ENCODE results near the gene SYS1.

Gene SYS1

DNA sequence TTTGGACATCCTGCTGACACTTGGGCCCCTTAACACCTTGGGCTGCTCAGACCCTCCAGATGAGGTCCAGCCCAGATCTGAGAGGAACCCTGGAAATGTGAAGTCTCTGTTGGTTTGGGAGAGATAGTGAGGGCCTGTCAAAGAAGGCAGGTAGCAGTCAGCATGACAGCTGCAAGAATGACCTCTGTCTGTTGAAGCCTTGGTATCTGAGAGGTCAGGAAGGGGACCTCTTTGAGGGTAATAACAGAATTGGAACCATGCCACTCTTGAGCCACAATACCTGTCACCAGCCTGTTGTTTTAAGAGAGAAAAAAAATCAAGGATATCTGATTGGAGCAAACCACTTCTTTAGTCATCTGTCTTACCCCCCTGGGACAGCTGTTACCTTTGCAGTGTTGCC lies 4.2 kb downstream of the SYS1 start:
- H3K27ac ChIP-seq (replicated peaks) = no peak overlapping the region

DNA sequence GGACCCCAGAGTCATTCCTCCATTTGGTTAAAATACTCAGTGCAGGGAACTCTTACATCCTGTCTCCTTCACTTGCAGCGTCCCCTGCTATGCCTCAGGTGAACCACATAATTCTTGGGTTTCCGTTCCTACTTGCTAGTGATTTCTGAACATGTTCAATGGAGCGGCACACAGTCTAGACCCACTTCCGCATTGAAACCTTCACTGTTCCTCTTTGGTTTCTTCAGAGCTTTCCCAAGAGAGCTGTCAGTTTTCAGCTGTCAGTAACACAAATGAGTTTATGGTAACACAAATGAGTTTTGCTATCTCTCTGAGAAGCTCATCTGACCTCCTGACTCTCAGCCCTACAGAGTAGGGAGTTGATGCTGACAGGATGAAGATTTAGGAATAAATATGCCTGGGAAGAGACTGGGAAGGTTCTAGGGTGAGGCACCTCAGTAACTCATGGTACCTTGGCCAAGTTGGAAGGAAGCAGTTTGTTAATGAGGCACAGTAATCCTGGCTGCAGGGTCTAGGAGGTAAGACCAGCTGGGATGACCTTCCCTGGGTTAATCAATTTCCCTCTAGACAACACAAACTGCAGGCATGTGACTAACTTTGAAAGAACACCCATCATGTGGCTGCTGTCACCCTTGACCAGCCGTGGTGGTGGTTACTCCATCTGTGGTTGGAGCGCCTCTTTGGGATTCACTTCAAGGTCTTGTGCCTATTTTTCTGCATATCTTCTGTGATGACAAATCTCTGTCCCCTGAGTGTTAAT lies 5.4 kb downstream of the SYS1 start:
- H3K4me3 ChIP-seq (replicated peaks; ENCODE audit: insufficient read depth, low read length) = no peak overlapping the region
- TF ChIP-seq, protein P1, sequence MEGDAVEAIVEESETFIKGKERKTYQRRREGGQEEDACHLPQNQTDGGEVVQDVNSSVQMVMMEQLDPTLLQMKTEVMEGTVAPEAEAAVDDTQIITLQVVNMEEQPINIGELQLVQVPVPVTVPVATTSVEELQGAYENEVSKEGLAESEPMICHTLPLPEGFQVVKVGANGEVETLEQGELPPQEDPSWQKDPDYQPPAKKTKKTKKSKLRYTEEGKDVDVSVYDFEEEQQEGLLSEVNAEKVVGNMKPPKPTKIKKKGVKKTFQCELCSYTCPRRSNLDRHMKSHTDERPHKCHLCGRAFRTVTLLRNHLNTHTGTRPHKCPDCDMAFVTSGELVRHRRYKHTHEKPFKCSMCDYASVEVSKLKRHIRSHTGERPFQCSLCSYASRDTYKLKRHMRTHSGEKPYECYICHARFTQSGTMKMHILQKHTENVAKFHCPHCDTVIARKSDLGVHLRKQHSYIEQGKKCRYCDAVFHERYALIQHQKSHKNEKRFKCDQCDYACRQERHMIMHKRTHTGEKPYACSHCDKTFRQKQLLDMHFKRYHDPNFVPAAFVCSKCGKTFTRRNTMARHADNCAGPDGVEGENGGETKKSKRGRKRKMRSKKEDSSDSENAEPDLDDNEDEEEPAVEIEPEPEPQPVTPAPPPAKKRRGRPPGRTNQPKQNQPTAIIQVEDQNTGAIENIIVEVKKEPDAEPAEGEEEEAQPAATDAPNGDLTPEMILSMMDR (IDR thresholded peaks at IDR 0.05; ENCODE audit: insufficient read depth, low read length) = no peak
- TF ChIP-seq GABPA (IDR thresholded peaks at IDR 0.05; ENCODE audit: low read depth) (no peak), SPI1 (IDR thresholded peaks at IDR 0.05; ENCODE audit: borderline replicate concordance, low read depth) (peak; percentile 97), POLR2AphosphoS5 (IDR thresholded peaks at IDR 0.05; ENCODE audit: low read depth) (no peak)
- TF ChIP-seq, protein P2, sequence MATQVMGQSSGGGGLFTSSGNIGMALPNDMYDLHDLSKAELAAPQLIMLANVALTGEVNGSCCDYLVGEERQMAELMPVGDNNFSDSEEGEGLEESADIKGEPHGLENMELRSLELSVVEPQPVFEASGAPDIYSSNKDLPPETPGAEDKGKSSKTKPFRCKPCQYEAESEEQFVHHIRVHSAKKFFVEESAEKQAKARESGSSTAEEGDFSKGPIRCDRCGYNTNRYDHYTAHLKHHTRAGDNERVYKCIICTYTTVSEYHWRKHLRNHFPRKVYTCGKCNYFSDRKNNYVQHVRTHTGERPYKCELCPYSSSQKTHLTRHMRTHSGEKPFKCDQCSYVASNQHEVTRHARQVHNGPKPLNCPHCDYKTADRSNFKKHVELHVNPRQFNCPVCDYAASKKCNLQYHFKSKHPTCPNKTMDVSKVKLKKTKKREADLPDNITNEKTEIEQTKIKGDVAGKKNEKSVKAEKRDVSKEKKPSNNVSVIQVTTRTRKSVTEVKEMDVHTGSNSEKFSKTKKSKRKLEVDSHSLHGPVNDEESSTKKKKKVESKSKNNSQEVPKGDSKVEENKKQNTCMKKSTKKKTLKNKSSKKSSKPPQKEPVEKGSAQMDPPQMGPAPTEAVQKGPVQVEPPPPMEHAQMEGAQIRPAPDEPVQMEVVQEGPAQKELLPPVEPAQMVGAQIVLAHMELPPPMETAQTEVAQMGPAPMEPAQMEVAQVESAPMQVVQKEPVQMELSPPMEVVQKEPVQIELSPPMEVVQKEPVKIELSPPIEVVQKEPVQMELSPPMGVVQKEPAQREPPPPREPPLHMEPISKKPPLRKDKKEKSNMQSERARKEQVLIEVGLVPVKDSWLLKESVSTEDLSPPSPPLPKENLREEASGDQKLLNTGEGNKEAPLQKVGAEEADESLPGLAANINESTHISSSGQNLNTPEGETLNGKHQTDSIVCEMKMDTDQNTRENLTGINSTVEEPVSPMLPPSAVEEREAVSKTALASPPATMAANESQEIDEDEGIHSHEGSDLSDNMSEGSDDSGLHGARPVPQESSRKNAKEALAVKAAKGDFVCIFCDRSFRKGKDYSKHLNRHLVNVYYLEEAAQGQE (IDR thresholded peaks at IDR 0.05; ENCODE audit: insufficient replicate concordance, low read depth) = no peak
- peak overlapping the region; percentile 29 for H3K27ac ChIP-seq (replicated peaks)
- H3K27me3 ChIP-seq (ENCODE audit: insufficient read depth, poor library complexity, severe bottlenecking) = no peaks in the 10 kb centered on the region
- DNase-seq (ENCODE audit: low read depth in 1 of 2, low spot score in 1 of 2) = peak; percentile 66 to 81

More for the DNA sequence above, 4.2 kb downstream of the SYS1 start:
- TF ChIP-seq GABPA (IDR thresholded peaks at IDR 0.05; ENCODE audit: low read depth) (no peak), SPI1 (IDR thresholded peaks at IDR 0.05; ENCODE audit: borderline replicate concordance, low read depth) (no peak), POLR2AphosphoS5 (IDR thresholded peaks at IDR 0.05; ENCODE audit: low read depth) (no peak)
- TF ChIP-seq, protein P2 (IDR thresholded peaks at IDR 0.05; ENCODE audit: insufficient replicate concordance, low read depth) = no peak
- TF ChIP-seq, protein P1 (IDR thresholded peaks at IDR 0.05; ENCODE audit: insufficient read depth, low read length) = no peak
- no peak for DNase-seq (ENCODE audit: low read depth in 1 of 2, low spot score in 1 of 2)
- Histone ChIP-seq H3K4me3 (replicated peaks; ENCODE audit: insufficient read depth, low read length) (no peak overlapping the region), H3K27me3 (ENCODE audit: insufficient read depth, poor library complexity, severe bottlenecking) (no peaks in the 10 kb centered on the region)

DNA sequence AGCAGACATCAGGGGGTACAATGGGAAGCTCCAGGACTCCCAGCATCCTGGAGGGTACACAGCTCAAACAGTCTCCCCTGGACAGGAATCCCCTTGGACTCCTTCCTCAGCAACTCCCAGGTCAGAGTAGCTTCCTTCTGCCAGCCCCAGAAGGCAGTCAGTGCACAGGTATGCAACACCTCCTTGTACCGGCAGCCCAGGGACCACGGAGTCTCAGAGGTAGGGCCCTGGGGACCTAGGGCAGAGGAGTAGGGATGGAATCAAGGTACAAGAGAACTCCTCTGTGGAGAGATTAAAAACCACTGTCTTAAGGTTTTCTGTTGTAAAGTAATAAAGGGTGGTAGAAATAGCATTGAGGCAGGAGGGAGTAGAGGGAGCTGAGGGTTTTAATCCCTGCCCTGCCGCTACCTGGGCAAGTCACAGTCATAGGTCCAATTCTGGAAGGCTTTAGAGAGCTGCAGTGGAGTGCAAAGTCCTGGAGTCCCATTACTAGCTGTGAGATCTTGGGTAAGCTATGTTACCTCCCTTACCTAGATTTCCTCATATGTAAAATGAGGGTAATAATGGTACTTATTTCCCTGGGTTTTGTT lies 7.7 kb downstream of the SYS1 start:
- H3K27ac ChIP-seq (replicated peaks) = no peak overlapping the region
- H3K4me3 ChIP-seq (replicated peaks; ENCODE audit: insufficient read depth, low read length) = no peak overlapping the region
- TF ChIP-seq SPI1 (IDR thresholded peaks at IDR 0.05; ENCODE audit: borderline replicate concordance, low read depth) (no peak), GABPA (IDR thresholded peaks at IDR 0.05; ENCODE audit: low read depth) (no peak), POLR2AphosphoS5 (IDR thresholded peaks at IDR 0.05; ENCODE audit: low read depth) (no peak)
- TF ChIP-seq, protein P1 (IDR thresholded peaks at IDR 0.05; ENCODE audit: insufficient read depth, low read length) = no peak
- TF ChIP-seq, protein P2 (IDR thresholded peaks at IDR 0.05; ENCODE audit: insufficient replicate concordance, low read depth) = no peak
- no peak for DNase-seq (ENCODE audit: low read depth in 1 of 2, low spot score in 1 of 2)
- no peaks in the 10 kb centered on the region for H3K27me3 ChIP-seq (ENCODE audit: insufficient read depth, poor library complexity, severe bottlenecking)
